Measurements from ENCODE around the gene OR2AK2. TPM values are rescaled to one million over a fixed set of nuclear protein-coding genes. Genes with fewer than 3 reads are reported as not detected.

Gene OR2AK2
- total RNA-seq, 1 donor: not detected

GRCh38 chr1:248015803-248016202, 50.8 kb downstream of the OR2AK2 start:
- no peaks in the 10 kb centered on the region for H3K9me3 ChIP-seq (ENCODE audit: low read depth, low read length)
- H3K79me2 ChIP-seq (ENCODE audit: insufficient read depth, low read length): no peaks in the 10 kb centered on the region
- H3K4me3 ChIP-seq (ENCODE audit: insufficient read depth, low read length): no peak overlapping the region
- H3K4me1 ChIP-seq (ENCODE audit: insufficient read depth, low read length): no peaks in the 10 kb centered on the region
- H4K20me1 ChIP-seq (ENCODE audit: insufficient read depth, low read length): no peaks in the 10 kb centered on the region
- H2AFZ ChIP-seq (ENCODE audit: low read length): no peak overlapping the region
- no peak for DNase-seq (ENCODE audit: insufficient read length, low spot score, missing footprints)
- H3K4me2 ChIP-seq (ENCODE audit: insufficient read depth, low read length): no peak overlapping the region
- H3K27me3 ChIP-seq (ENCODE audit: insufficient read depth, low read length): no peaks in the 10 kb centered on the region
- no peaks in the 10 kb centered on the region for H3K36me3 ChIP-seq (ENCODE audit: insufficient read depth, low read length)
- TF ChIP-seq CTCF (IDR thresholded peaks at IDR 0.05; ENCODE audit: extremely low read depth, low read depth, low read length): no peak
- H3K27ac ChIP-seq (ENCODE audit: low read depth, low read length): no peak overlapping the region

Small RNA genes within 50 kb of the gene (small RNA-seq; reads per million reads assigned to genes)
- gene RF00019: not detected

Other genes starting within 250 kb of the OR2AK2 start
- gene OR6F1, start 248.6 kb upstream of the OR2AK2 start, total RNA-seq: not detected in 2 replicates
- 0.36 TPM in 1 of 2 replicates, not detected in the other for gene OR14K1, start 226.6 kb upstream of the OR2AK2 start, total RNA-seq
- gene OR14A2, start 217.1 kb upstream of the OR2AK2 start, total RNA-seq: not detected in 2 replicates
- not detected in 2 replicates for gene OR1C1, start 204.7 kb upstream of the OR2AK2 start, total RNA-seq
- not detected in 2 replicates for gene OR14A16, start 141.1 kb upstream of the OR2AK2 start, total RNA-seq
- gene OR11L1, start 123.3 kb upstream of the OR2AK2 start, total RNA-seq: not detected in 2 replicates
- 0.29 and 0.36 TPM in 2 replicates for gene TRIM58, start 108.0 kb upstream of the OR2AK2 start, total RNA-seq
- gene OR2W3, start 69.6 kb upstream of the OR2AK2 start, total RNA-seq: 1.1 TPM in 1 of 2 replicates, not detected in the other
- not detected in 2 replicates for gene OR2T8, start 45.0 kb upstream of the OR2AK2 start, total RNA-seq
- gene OR2AJ1, start 40.3 kb upstream of the OR2AK2 start, total RNA-seq: not detected in 2 replicates
- not detected in 2 replicates for gene OR2L8, start 16.4 kb upstream of the OR2AK2 start, total RNA-seq
- not detected in 2 replicates for gene OR2L5, start 48.4 kb downstream of the OR2AK2 start, total RNA-seq
- gene OR2L2, start 64.8 kb downstream of the OR2AK2 start, total RNA-seq: under 0.01 TPM in 2 replicates
- under 0.01 TPM in 1 of 2 replicates, not detected in the other for gene OR2L3, start 81.6 kb downstream of the OR2AK2 start, total RNA-seq
- under 0.01 TPM in 1 of 2 replicates, not detected in the other for gene OR2L13, start 130.0 kb downstream of the OR2AK2 start, total RNA-seq
- not detected in 2 replicates for gene OR2M5, start 179.9 kb downstream of the OR2AK2 start, total RNA-seq
- gene OR2M2, start 209.6 kb downstream of the OR2AK2 start, total RNA-seq: not detected in 2 replicates
- not detected in 2 replicates for gene OR2M3, start 232.0 kb downstream of the OR2AK2 start, total RNA-seq

Data from osteoblast (primary cell).